Prostate gland (tissue), 2 donors: ENCODE measurements around the gene RSBN1. TPM values are rescaled to one million over a fixed set of nuclear protein-coding genes. Genes with fewer than 3 reads are reported as not detected.
"Not testable (repeated sequence)": the region's sequence is repeated elsewhere in the genome, so short reads cannot be mapped to it uniquely, and the experiment has no call there.

ENCODE experiments used
- DNase-seq: peaks from one replicate; pipeline ENCODE4 v3.0.0-alpha.2; 2019; ENCODE audit warnings: low spot score
- H3K27ac ChIP-seq, 2 donors: fragments of 200-600 bp; sonication (generic); 2 replicates each; pipeline ENCODE4 v1.5.1; 2017 to 2019
- H3K27me3 ChIP-seq: fragments of 200-600 bp; sonication (generic); replicated peaks from 2 replicates; pipeline ENCODE4 v1.5.1; 2019; ENCODE audit not compliant: insufficient read depth
- H3K36me3 ChIP-seq, 2 donors: fragments of 200-600 bp; sonication (generic); 1 replicate in 1 of 2; 2 replicates in 1 of 2; pipeline versions ENCODE4 v1.5.1 to v1.8.1; 2017 to 2019
- H3K4me1 ChIP-seq: fragments of 200-600 bp; sonication (generic); replicated peaks from 2 replicates; pipeline ENCODE4 v1.5.1; 2019
- H3K4me3 ChIP-seq, 2 donors: fragments of 200-600 bp; sonication (generic); 2 replicates each; pipeline ENCODE4 v1.5.1; 2017 to 2019
- H3K9me3 ChIP-seq: fragments of 200-600 bp; sonication (generic); 2 replicates; pipeline ENCODE4 v1.5.1; 2017
- POLR2A ChIP-seq: fragments of 450-650 bp; IDR thresholded peaks from one replicate; pipeline ENCODE4 v1.6.1; 2016; ENCODE audit warnings: antibody characterized with exemption, mild to moderate bottlenecking
- POLR2AphosphoS5 ChIP-seq: sonication (generic); formaldehyde crosslinking; IDR thresholded peaks from one replicate; pipeline ENCODE4 v1.6.1; 2017; ENCODE audit warnings: antibody characterized with exemption
- WGBS: methylation state at CpG from one replicate; pipeline ENCODE4 v1.1.5; 2018; 5-methylcytosine and 5-hydroxymethylcytosine counted together
- intact Hi-C: fragments of 100-400 bp; cut with DNase I; formaldehyde crosslinking; loops from one replicate; pipeline ENCODE4 v1.14.2; 2022
- total RNA-seq, 2 donors: library from RNA; depleted of rRNA; stranded (reverse); fragments of >200 nt; gene quantifications; one replicate each; pipeline ENCODE4 v1.1.0, GENCODE V29; 2016
- TF ChIP-seq, protein P1 (sequence below), 4 experiments: fragments of 200-600 bp in 2 of 4; fragments of 450-650 bp in 2 of 4; sonication (generic) in 2 of 4; IDR thresholded peaks; 1 replicate in 3 of 4; 2 replicates in 1 of 4; pipeline ENCODE4 v1.5.1; 2016 to 2019; ENCODE audit warnings: antibody characterized with exemption in 4 of 4, mild to moderate bottlenecking in 2 of 4, moderate library complexity in 2 of 4

RSBN1 gene
- total RNA-seq, 2 donors from 2014 or later = 23.1 to 24.0 TPM

- intact Hi-C loops = loop anchor here (5.0 kb wide), 2 partner anchors 43 to 53 kb away; partner anchors contain the start of gene RSBN1
- Histone ChIP-seq H3K4me3 (peak within 1 kb of the TSS; percentile 59 to 85), H3K27me3 (no peaks in the 10 kb centered on the region), H3K27ac (peak within 1 kb of the TSS; percentile 82 to 93), H3K4me1 (no peaks in the 10 kb centered on the region), H3K9me3 (no peaks in the 10 kb centered on the region), H3K36me3 (no peaks in the 10 kb centered on the region)
- WGBS = under 1% methylated on average over 31 of the region's 47 CpGs
- TF ChIP-seq POLR2AphosphoS5 (peak; percentile 3), POLR2A (peak; percentile 36)
- TF ChIP-seq, protein P1, sequence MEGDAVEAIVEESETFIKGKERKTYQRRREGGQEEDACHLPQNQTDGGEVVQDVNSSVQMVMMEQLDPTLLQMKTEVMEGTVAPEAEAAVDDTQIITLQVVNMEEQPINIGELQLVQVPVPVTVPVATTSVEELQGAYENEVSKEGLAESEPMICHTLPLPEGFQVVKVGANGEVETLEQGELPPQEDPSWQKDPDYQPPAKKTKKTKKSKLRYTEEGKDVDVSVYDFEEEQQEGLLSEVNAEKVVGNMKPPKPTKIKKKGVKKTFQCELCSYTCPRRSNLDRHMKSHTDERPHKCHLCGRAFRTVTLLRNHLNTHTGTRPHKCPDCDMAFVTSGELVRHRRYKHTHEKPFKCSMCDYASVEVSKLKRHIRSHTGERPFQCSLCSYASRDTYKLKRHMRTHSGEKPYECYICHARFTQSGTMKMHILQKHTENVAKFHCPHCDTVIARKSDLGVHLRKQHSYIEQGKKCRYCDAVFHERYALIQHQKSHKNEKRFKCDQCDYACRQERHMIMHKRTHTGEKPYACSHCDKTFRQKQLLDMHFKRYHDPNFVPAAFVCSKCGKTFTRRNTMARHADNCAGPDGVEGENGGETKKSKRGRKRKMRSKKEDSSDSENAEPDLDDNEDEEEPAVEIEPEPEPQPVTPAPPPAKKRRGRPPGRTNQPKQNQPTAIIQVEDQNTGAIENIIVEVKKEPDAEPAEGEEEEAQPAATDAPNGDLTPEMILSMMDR (IDR thresholded peaks at IDR 0.05) = no peak
- peak; percentile 43 for DNase-seq
Observed at GRCh38 chr1:113759333-113760101, 52.8 kb downstream of the RSBN1 start, which contains the start of gene PHTF1. Gene PHTF1, minus strand, starts transcription at chr1:113759486. Its CDS starts 783 bp downstream, at chr1:113758703.

DNA sequence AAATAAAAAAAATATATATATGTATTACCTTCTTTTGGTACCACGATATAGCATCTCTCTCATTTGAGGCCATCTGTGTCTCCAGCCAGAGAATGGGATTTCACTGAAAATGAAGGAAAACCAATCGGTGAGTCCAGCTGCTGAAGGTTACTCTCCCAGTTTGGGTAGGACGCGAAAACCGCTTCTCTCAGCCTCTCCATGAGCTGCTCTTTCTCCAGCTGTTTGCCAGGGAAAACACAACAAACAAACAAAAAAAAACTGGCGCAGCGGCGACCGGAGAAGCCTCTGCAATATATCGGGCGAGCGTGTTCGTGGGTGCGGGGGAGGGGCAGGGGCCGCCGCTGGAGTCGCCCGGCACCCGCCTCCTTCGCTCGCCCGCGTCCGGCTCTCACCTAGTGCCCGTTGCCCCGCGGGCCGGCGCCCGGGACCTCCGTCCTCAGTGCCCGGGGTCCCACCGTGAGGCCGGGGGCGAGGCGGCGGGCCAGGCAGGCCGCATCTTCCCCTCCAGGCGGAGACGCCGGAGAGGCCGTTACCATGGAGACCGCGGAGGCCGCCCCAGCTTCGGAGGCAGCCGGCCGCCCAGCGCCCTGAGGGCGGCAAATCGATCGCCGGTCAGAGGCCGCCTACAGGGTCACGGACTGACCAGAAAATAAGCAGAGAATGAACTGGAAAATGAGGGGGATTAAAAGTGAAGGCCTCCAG is 53.5 kb downstream of the RSBN1 start:
- Histone ChIP-seq H3K9me3 (no peaks in the 10 kb centered on the region), H3K4me3 (peak overlapping the region; percentile 59 to 85), H3K27ac (peak overlapping the region; percentile 82 to 93), H3K36me3 (no peaks in the 10 kb centered on the region), H3K27me3 (no peaks in the 10 kb centered on the region), H3K4me1 (no peaks in the 10 kb centered on the region)
- WGBS = under 1% methylated on average over 55 of the region's 55 CpGs
- intact Hi-C loops = loop anchor here (5.0 kb wide), 1 partner anchor 54 kb away; the partner anchor contains the start of gene RSBN1
- DNase-seq = peak; percentile 42
- TF ChIP-seq, protein P1 (IDR thresholded peaks at IDR 0.05) = no peak
- no peak for TF ChIP-seq POLR2A
- no peak for TF ChIP-seq POLR2AphosphoS5

DNA sequence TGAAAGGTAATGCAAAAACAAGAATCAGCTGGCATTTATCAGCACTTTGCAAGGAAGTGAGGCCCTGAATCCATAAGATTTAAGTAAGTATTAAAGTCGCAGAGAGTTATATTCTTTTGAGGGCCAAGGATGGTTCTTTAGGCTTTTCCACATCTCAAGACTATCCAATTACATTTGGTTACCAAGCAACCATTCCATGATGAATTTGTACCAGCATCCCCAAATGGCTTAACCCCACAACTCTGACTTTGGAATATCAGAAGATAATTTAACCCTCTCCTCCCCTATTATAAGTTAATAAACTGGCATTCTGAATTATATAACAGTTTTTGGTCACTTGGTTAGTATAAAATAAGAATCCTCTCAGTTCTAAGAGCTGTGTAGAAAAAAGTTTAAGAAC is 55.8 kb downstream of the RSBN1 start:
- H3K27ac ChIP-seq = no peak overlapping the region
- no peak overlapping the region for H3K4me3 ChIP-seq
- 75% methylated on average over 1 of the region's 1 CpG for WGBS
- no peaks in the 10 kb centered on the region for H3K4me1 ChIP-seq
- H3K36me3 ChIP-seq = no peaks in the 10 kb centered on the region
- intact Hi-C loops = loop anchor here (5.0 kb wide), 1 partner anchor 56 kb away; the partner anchor contains the start of gene RSBN1
- TF ChIP-seq, protein P1 (IDR thresholded peaks at IDR 0.05) = no peak
- no peak for TF ChIP-seq POLR2AphosphoS5
- no peak for TF ChIP-seq POLR2A
- no peak for DNase-seq
- H3K27me3 ChIP-seq = no peaks in the 10 kb centered on the region
- H3K9me3 ChIP-seq = no peaks in the 10 kb centered on the region

- H3K27me3 ChIP-seq, H3K9me3 ChIP-seq, H3K4me3 ChIP-seq, intact Hi-C loops, H3K36me3 ChIP-seq, H3K4me1 ChIP-seq, DNase-seq, H3K27ac ChIP-seq: not testable (repeated sequence)
- 95% methylated on average over 6 of the region's 6 CpGs for WGBS
Observed at GRCh38 chr1:113753333-113753732, 58.9 kb downstream of the RSBN1 start.

GRCh38 chr1:113751516-113751915 is 60.8 kb downstream of the RSBN1 start:
- Histone ChIP-seq H3K4me1 (no peaks in the 10 kb centered on the region), H3K27ac (no peak overlapping the region), H3K36me3 (no peaks in the 10 kb centered on the region), H3K9me3 (no peaks in the 10 kb centered on the region), H3K27me3 (no peaks in the 10 kb centered on the region), H3K4me3 (no peak overlapping the region)
- 95% methylated on average over 1 of the region's 1 CpG for WGBS
- no peak for DNase-seq
- TF ChIP-seq POLR2AphosphoS5 = no peak
- intact Hi-C loops = no loop called here
